Gastroesophageal sphincter (tissue), 3 donors: Measurements from ENCODE around the gene APMAP.

Source experiments
- POLR2A ChIP-seq, 2 donors: fragments of 450-650 bp; IDR thresholded peaks; one replicate each; pipeline ENCODE4 v1.6.1; 2017; ENCODE audit warnings: antibody characterized with exemption in 2 of 2, mild to moderate bottlenecking in 2 of 2, moderate library complexity in 1 of 2
- TF ChIP-seq, protein P1 (sequence below), 4 experiments: fragments of 200-600 bp in 2 of 4; fragments of 450-650 bp in 2 of 4; sonication (generic) in 1 of 4; IDR thresholded peaks; one replicate each; pipeline ENCODE4 v1.5.1; 2017 to 2019; ENCODE audit warnings: antibody characterized with exemption in 4 of 4, mild to moderate bottlenecking in 2 of 4, moderate library complexity in 2 of 4

DNA sequence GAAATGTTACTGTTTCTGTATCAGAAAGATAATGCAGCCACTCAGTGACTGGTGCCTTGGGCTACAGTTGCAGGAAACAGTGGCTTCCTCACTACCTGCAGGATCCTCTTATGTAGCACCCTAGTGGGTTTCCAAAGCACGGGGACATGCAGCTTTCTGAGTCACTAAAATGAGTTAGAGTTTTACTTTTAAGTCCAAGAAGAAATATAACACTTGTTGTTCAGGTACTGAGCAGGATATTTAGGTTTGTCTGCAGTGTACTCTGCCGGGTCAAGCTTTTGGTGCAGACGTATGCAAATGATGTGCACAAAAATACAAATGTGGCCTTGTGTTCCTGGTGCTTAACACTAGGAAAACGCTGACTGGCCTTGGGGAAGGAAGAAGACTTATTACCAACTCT lies 43.4 kb upstream of the APMAP start:
- TF ChIP-seq, protein P1, sequence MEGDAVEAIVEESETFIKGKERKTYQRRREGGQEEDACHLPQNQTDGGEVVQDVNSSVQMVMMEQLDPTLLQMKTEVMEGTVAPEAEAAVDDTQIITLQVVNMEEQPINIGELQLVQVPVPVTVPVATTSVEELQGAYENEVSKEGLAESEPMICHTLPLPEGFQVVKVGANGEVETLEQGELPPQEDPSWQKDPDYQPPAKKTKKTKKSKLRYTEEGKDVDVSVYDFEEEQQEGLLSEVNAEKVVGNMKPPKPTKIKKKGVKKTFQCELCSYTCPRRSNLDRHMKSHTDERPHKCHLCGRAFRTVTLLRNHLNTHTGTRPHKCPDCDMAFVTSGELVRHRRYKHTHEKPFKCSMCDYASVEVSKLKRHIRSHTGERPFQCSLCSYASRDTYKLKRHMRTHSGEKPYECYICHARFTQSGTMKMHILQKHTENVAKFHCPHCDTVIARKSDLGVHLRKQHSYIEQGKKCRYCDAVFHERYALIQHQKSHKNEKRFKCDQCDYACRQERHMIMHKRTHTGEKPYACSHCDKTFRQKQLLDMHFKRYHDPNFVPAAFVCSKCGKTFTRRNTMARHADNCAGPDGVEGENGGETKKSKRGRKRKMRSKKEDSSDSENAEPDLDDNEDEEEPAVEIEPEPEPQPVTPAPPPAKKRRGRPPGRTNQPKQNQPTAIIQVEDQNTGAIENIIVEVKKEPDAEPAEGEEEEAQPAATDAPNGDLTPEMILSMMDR (IDR thresholded peaks at IDR 0.05) = no peak
- TF ChIP-seq POLR2A (IDR thresholded peaks at IDR 0.05) = no peak
